ENCODE measurements around the gene ITPRIP.

ITPRIP gene

DNA sequence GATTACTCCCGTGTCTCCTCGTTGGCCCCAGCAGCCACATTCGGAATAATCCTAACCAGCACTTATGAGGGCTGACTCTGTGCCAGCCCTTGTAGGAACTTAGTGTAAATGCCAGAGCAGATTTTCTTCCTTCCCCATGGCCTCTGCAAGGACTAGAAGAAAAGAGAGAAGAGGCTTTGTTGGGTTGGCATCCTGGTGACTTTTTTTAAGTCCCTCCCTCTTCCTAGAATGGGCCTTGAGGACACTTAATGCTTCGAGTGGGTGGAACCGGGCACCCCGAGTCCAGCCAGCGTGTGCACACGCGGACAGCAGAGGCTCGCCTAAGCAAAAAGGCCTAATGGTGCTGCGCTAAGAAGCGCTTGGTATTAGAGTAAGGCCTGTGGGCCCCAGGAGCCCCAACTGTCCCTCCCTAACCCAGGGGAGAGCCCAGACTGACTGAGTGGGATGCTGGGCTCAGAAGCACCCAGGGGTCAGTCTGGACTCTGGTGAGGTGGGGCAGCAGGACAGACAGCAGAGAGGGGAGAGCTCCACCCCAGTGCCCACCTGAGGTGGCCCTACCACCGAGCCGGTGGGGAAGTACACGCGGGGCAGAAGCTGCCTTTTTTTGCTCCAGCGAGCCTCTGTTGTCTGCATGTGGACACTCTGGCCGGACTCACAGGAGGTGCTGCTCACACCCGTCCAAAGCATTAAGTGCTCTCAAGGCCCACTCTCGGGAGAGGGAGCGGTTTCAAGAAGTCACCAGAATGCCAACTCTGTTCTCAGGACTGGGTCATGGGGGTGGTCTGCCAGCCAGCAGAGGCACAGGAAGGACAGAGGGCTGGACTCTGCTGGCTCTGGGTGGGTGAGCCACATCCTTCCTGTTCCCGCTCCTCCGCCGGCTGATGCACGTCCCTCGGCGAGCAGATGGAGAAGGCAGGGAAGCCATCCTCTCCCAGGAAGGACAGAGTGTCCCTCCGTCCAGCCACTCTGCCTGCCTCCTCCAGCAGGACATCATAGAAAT lies 12.5 kb downstream of the ITPRIP start:
- no peak for DNase-seq (ENCODE audit: low read depth)

- DNase-seq (ENCODE audit: low read depth), result no peak
Measured at GRCh38 chr10:104324931-104325330, 13.3 kb downstream of the ITPRIP start.

DNA sequence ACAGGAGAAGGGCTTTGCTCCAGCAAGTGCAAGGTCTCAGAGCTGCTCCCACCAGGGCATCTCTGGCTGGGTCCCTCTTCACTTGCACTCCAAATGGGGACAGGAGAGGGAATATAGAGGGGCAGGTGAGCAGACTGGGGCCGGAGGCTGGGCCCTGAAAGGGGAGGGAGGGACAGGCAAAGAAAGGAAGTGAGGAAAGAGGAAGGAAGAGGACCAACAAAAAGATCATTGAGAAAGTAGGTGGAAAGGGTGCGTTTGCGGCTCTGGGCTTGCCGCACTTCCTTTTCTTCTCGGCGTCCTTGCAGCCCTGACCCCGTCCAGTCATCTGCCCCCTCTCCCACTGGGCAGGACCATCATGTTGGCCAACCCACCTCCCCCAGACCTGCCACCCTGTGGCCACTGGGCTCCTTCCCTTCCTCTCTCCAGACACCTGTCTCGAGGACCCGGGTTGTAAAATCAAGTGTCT lies 14.0 kb downstream of the ITPRIP start:
- no peak for DNase-seq (ENCODE audit: low read depth)

- DNase-seq (ENCODE audit: low read depth), result no peak
Measured at GRCh38 chr10:104323760-104324201, 14.5 kb downstream of the ITPRIP start.

DNA sequence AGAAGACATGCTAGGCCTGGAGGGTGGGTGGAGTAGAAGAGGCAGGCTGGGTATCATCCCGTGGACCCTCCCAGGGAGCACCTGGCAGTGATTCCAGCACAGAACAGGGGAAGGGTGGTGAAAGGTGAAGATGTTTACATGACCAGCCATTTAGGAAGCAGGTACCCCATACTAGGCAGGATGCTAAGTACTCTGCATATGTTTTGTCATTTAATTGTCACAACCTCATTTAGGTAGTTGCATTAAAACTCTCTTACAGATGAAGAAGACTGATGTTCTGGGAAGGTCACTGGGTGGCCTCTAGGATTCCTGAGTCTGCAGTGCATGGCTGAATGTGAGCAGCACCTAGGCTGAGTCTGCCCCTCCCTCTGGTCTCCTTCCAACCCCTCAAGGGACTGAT lies 15.2 kb downstream of the ITPRIP start:
- no peak for DNase-seq (ENCODE audit: low read depth)

- DNase-seq (ENCODE audit: low read depth), result peak; percentile 50
Measured at GRCh38 chr10:104322416-104322782, 15.9 kb downstream of the ITPRIP start.

DNA sequence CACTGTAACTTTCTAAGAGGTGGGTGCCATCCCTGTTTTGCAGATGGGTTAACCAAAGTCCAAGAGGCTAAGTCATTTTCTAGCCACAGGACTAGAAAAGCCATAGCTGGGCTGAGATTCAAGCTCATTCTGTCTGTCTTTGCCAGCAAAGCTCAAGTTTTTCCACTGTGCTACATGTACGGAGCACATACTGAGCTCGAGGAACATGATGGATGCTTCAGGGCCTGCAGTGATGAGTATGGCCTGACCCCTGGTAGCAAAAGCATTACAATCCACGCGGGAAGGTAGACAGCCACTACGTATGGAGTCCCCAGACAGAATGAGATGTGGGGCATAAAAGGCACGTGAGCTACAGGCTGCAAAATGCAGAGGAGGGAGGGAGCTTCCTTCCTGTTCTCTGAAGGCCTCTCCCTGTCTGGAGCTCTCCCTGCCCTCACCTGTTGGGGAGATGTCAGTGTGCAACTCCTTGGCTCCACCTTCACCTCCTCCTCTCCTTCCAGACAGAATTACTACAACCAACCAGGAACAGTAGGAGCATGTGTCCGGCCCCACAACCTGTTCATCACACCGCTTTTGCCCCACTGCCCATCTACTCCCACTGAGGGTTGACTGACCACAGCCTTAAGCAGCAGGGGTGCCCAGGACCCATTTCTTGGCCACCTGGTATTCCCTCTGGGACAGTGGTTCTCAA lies 16.4 kb downstream of the ITPRIP start:
- no peak for DNase-seq (ENCODE audit: low read depth)

GRCh38 chr10:104321226-104321625 lies 17.0 kb downstream of the ITPRIP start:
- DNase-seq (ENCODE audit: low read depth), result no peak

GRCh38 chr10:104318810-104319741 lies 19.2 kb downstream of the ITPRIP start:
- DNase-seq (ENCODE audit: low read depth), result no peak

DNA sequence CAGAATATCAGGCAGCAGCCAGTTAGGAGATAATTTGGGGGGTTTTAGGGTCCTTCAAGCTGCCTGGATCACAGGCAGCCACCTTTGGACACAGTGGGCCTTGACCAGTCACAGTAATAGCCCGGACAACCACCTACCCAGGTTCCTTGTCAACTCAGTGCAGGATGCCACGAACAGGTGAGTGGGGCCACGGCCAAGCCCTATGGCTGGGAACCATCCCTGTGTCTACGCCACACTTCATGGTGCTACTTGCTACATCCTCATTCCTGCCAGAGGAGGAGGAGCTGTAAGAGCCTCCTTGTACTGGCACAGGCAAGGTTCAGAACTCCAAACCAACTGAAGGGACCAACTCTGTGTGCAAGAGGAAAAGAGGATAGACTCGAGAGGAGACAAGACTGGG lies 19.9 kb downstream of the ITPRIP start:
- no peak for DNase-seq (ENCODE audit: low read depth)

GRCh38 chr10:104317726-104318299 lies 20.5 kb downstream of the ITPRIP start:
- DNase-seq (ENCODE audit: low read depth), result no peak

DNA sequence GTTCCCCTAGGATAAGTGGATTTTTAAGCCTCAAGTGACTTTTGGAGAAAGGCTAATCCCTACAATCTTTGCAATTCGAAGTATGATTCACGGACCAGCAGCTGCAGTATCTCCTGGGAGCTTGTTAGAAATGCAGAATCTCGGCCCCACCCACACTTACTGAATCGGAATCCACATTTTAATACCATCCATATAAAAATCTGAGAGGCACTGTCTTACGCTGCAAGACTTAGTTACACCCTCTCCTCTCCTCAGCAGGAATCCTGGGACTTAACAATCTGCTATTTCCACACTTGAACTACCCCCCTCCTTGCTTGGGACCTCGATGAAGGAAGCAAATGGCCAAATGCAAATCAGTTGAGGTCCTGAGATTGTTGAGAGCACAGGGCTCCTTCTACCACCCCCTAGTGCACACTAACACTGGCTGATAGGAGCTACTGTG lies 21.0 kb downstream of the ITPRIP start:
- DNase-seq (ENCODE audit: low read depth), result peak; percentile 82

- no peak for DNase-seq (ENCODE audit: low read depth)
Measured at GRCh38 chr10:104316321-104317099, 21.8 kb downstream of the ITPRIP start.

- DNase-seq (ENCODE audit: low read depth), result no peak
Measured at GRCh38 chr10:104315486-104315921, 22.8 kb downstream of the ITPRIP start.

- no peak for DNase-seq (ENCODE audit: low read depth)
Measured at GRCh38 chr10:104314591-104315485, 23.4 kb downstream of the ITPRIP start.

DNA sequence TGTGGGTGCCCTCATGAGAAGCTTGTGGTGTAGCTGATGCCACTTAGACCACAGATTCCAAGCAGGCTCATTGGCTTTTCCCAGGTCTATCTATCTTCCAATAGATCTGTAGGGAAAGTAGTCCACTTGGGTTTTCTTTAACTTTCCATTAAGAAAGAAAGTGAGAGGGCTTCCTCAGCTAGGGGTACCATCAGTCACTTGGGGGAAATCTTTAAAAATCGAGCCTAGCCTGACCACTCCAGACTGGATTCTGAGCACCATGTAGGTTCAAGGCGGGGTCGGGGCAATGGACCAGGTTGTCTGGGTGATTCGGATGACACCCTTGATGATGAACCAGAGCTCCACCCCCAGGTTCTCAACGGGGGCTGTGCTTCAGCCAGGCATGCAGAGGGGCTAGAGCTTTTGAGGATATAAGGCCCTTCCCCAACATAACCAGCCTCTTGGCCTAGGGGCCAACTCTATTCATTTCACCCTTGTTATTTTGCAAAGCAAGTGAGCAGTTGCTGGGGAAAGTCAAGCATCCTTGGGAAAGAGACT lies 27.0 kb downstream of the ITPRIP start:
- no peak for DNase-seq (ENCODE audit: low read depth)

- DNase-seq (ENCODE audit: low read depth), result peak; percentile 95
Measured at GRCh38 chr10:104309980-104310978, 28.0 kb downstream of the ITPRIP start.

DNA sequence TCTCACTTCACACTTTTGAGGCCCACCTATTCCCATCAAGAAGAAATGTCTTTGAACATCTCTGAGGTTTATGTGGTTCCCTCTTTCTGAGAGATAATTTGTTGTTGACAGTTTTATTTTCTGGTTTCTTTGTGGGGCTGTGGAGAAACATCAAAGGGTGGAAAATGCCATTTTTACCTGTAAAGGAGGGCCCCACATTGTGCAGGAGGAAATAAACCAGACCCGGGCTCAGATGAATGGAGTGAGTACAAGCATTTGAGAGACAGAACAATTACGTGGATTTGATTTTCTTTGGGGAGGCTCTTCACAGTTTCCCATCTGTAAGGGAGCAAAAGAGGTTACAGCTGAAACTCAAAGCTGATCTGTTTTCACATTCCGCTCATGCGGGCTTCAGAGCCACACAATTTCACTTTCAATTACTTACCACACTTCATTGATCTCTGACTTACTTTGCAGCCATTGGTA lies 29.8 kb downstream of the ITPRIP start:
- DNase-seq (ENCODE audit: low read depth), result no peak
